HepG2 (cell line): ENCODE measurements around the gene CEBPZOS. TPM values are rescaled to one million over a fixed set of nuclear protein-coding genes. Genes with fewer than 3 reads are reported as not detected.

ENCODE experiments used
- ADNP ChIP-seq: sonication (generic); formaldehyde crosslinking; IDR thresholded peaks from 2 replicates; pipeline ENCODE4 v1.4.0; 2020; ENCODE audit warnings: missing genetic modification reagents
- ARID5B ChIP-seq: IDR thresholded peaks from 2 replicates; pipeline ENCODE4 v1.4.0; 2020; ENCODE audit warnings: mild to moderate bottlenecking, missing genetic modification reagents
- HDAC2 ChIP-seq: sonication (generic); formaldehyde crosslinking; IDR thresholded peaks from 2 replicates; pipeline ENCODE4 v1.4.0; 2020; ENCODE audit warnings: missing genetic modification reagents
- KDM5B ChIP-seq: sonication (generic); formaldehyde crosslinking; IDR thresholded peaks from 2 replicates; pipeline ENCODE4 v1.4.0; 2020; ENCODE audit warnings: missing genetic modification reagents, mild to moderate bottlenecking, borderline replicate concordance
- MAX ChIP-seq: IDR thresholded peaks from 2 replicates; pipeline ENCODE4 v1.6.1; 2012; ENCODE audit warnings: inconsistent platforms
- MXD1 ChIP-seq: sonication (generic); formaldehyde crosslinking; IDR thresholded peaks from 2 replicates; pipeline ENCODE4 v1.4.0; 2020; ENCODE audit warnings: mild to moderate bottlenecking, missing genetic modification reagents
- MXD3 ChIP-seq: IDR thresholded peaks from 2 replicates; pipeline ENCODE4 v1.6.1; 2016; ENCODE audit warnings: mild to moderate bottlenecking, missing biosample characterization, missing genetic modification reagents
- RELA ChIP-seq: sonication (generic); formaldehyde crosslinking; IDR thresholded peaks from 2 replicates; pipeline ENCODE4 v1.4.0; 2020; ENCODE audit warnings: missing genetic modification reagents
- RFXAP ChIP-seq: sonication (generic); formaldehyde crosslinking; IDR thresholded peaks from 2 replicates; pipeline ENCODE4 v1.4.0; 2020; ENCODE audit warnings: missing genetic modification reagents, borderline replicate concordance
- SOX13 ChIP-seq, 3 experiments: fragments of 450-650 bp in 1 of 3; sonication (generic) in 1 of 3; formaldehyde crosslinking in 1 of 3; IDR thresholded peaks in 2 of 3; conservative IDR thresholded peaks in 1 of 3; 2 replicates each; pipeline versions ENCODE4 v1.5.0 to v1.6.1; 2016 to 2020; ENCODE audit warnings: antibody characterized with exemption in 1 of 3, mild to moderate bottlenecking in 1 of 3, missing compliant biosample characterization in 1 of 3, missing genetic modification reagents in 1 of 3, moderate library complexity in 1 of 3
- TBX3 ChIP-seq: fragments of 450-650 bp; IDR thresholded peaks from 2 replicates; pipeline ENCODE4 v1.6.1; 2017; ENCODE audit warnings: antibody characterized with exemption, mild to moderate bottlenecking, inconsistent platforms, borderline replicate concordance
- TEAD2 ChIP-seq: sonication (generic); formaldehyde crosslinking; IDR thresholded peaks from 2 replicates; pipeline ENCODE4 v1.9.0; 2021; ENCODE audit warnings: missing genetic modification reagents
- YEATS4 ChIP-seq: sonication (generic); formaldehyde crosslinking; IDR thresholded peaks from 2 replicates; pipeline ENCODE4 v1.4.0; 2020; ENCODE audit warnings: missing genetic modification reagents, borderline replicate concordance
- ZFAT ChIP-seq: sonication (generic); formaldehyde crosslinking; conservative IDR thresholded peaks from 2 replicates; pipeline ENCODE4 v1.8.1; 2023; ENCODE audit warnings: missing genetic modification reagents, inconsistent platforms
- ZFP36L1 ChIP-seq: sonication (generic); formaldehyde crosslinking; IDR thresholded peaks from 2 replicates; pipeline ENCODE4 v1.8.0; 2022; ENCODE audit warnings: mild to moderate bottlenecking, missing genetic modification reagents, moderate library complexity
- ZNF235 ChIP-seq: sonication (generic); formaldehyde crosslinking; IDR thresholded peaks from 2 replicates; pipeline ENCODE4 v1.8.1; 2023; ENCODE audit warnings: mild to moderate bottlenecking, missing genetic modification reagents, borderline replicate concordance
- ZNF274 ChIP-seq: sonication (generic); formaldehyde crosslinking; IDR thresholded peaks from 2 replicates; pipeline ENCODE4 v1.5.1; 2020; ENCODE audit warnings: mild to moderate bottlenecking, missing genetic modification reagents
- ZNF292 ChIP-seq: sonication (generic); formaldehyde crosslinking; IDR thresholded peaks from 2 replicates; pipeline ENCODE4 v1.8.1; 2022; ENCODE audit warnings: mild to moderate bottlenecking, low read depth, missing genetic modification reagents, borderline replicate concordance
- ZNF333 ChIP-seq: sonication (generic); formaldehyde crosslinking; IDR thresholded peaks from 2 replicates; pipeline ENCODE4 v1.4.0; 2020; ENCODE audit warnings: mild to moderate bottlenecking, missing genetic modification reagents, borderline replicate concordance
- ZNF713 ChIP-seq: sonication (generic); formaldehyde crosslinking; IDR thresholded peaks from 2 replicates; pipeline ENCODE4 v1.4.0; 2020; ENCODE audit warnings: mild to moderate bottlenecking, missing genetic modification reagents
- ZNF772 ChIP-seq: sonication (generic); formaldehyde crosslinking; IDR thresholded peaks from 2 replicates; pipeline ENCODE4 v1.5.0; 2020; ENCODE audit warnings: mild to moderate bottlenecking, missing genetic modification reagents
- ZNF781 ChIP-seq: sonication (generic); formaldehyde crosslinking; IDR thresholded peaks from 2 replicates; pipeline ENCODE4 v1.5.1; 2020; ENCODE audit warnings: borderline replicate concordance, mild to moderate bottlenecking, missing genetic modification reagents; ENCODE audit errors: not compliant biosample characterization
- ZNF816 ChIP-seq: sonication (generic); formaldehyde crosslinking; IDR thresholded peaks from 2 replicates; pipeline ENCODE4 v1.8.0; 2022; ENCODE audit warnings: missing genetic modification reagents, mild to moderate bottlenecking, borderline replicate concordance
- ZSCAN31 ChIP-seq: sonication (generic); formaldehyde crosslinking; IDR thresholded peaks from 2 replicates; pipeline ENCODE4 v1.5.0; 2020; ENCODE audit warnings: low read depth, mild to moderate bottlenecking, missing genetic modification reagents
- polyA plus RNA-seq, 8 experiments: library from polyadenylated mRNA; depleted of rRNA in 3 of 8; stranded (reverse) in 7 of 8; unstranded in 1 of 8; fragments of >200 nt; fragmentation: Illumina TruSeq in 4 of 8; extraction: Trizol in 4 of 8; gene quantifications; 2 replicates each; pipeline versions ENCODE4 v1.2.1 to v1.2.3, GENCODE V29; 2011 to 2016; ENCODE audit warnings: low read depth in 4 of 8, missing spikeins in 1 of 8, mixed read lengths in 1 of 8; ENCODE audit not compliant: insufficient read depth in 1 of 8
- total RNA-seq, 5 experiments: library from RNA; depleted of rRNA; stranded (reverse); fragments of >200 nt; fragmentation: Illumina TruSeq; extraction: Trizol; gene quantifications; 2 replicates each; pipeline ENCODE4 v1.2.3, GENCODE V29; 2016; ENCODE audit warnings: low read depth in 1 of 5

CEBPZOS gene
- total and polyA plus RNA-seq, 2 of the 13 experiments (the other 11 are each of a cell fraction or from before 2014, with no cell fraction given): 18.6 to 44.7 TPM

GRCh38 chr2:37196320-37197195, at the start of gene CEBPZOS (continued):
- peak; percentile 36 for TF ChIP-seq ARID5B (CRISPR knock-in tag)
- peak; percentile 92 for TF ChIP-seq ZNF333 (CRISPR knock-in tag)
- TF ChIP-seq ZFAT (CRISPR knock-in tag): peak; percentile 98
- TF ChIP-seq ZNF274 (CRISPR knock-in tag): peak; percentile 96
- TF ChIP-seq RFXAP (CRISPR knock-in tag): peak; percentile 56; the same call in 1 of the 2 replicates
- peak; percentile 98 for TF ChIP-seq ZNF816
- TF ChIP-seq ZFP36L1 (CRISPR knock-in tag): peak; percentile 90
- 0 out of 2 replicates have a peak, but pooled peaks have one; percentile 26 for TF ChIP-seq RELA (CRISPR knock-in tag)
- peak; percentile 45; the same call in 1 of the 2 replicates for TF ChIP-seq HDAC2 (CRISPR knock-in tag)
- no peak for TF ChIP-seq ZNF713
- TF ChIP-seq ZNF772 (CRISPR knock-in tag): peak; percentile 90
- peak; percentile 97 for TF ChIP-seq MAX
- peak; percentile 72; the same call in 1 of the 2 replicates for TF ChIP-seq TEAD2 (CRISPR knock-in tag)
- TF ChIP-seq ZNF292 (CRISPR knock-in tag): peak; percentile 71
- TF ChIP-seq TBX3: peak; percentile 50; the same call in 1 of the 2 replicates
- peak; percentile 94 for TF ChIP-seq MXD3 (CRISPR knock-in tag)
- TF ChIP-seq ZSCAN31 (CRISPR knock-in tag): peak; percentile 92
- TF ChIP-seq MXD1: peak; percentile 96
- TF ChIP-seq ZNF781: peak; percentile 93
- peak; percentile 98; the same call in 1 of the 2 replicates for TF ChIP-seq ZNF235 (CRISPR knock-in tag)
- TF ChIP-seq ADNP: no peak
- peak; percentile 50; the same call in 1 of the 2 replicates for TF ChIP-seq SOX13 (IDR thresholded peaks at IDR 0.05)
- TF ChIP-seq SOX13 (CRISPR knock-in tag; conservative IDR thresholded peaks at IDR 0.05 in 1 of 2, IDR thresholded peaks at IDR 0.05 in 1 of 2): no peak
- TF ChIP-seq KDM5B (CRISPR knock-in tag): peak; percentile 99
- TF ChIP-seq YEATS4 (CRISPR knock-in tag): peak; percentile 97
